Neural cell (in vitro differentiated cells): Measurements from ENCODE around the gene C22orf39. TPM values are rescaled to one million over a fixed set of nuclear protein-coding genes. Genes with fewer than 3 reads are reported as not detected.

ENCODE experiments used
- H2AFZ ChIP-seq: fragments of 200-600, 300-800 bp; sonication (generic), shearing (Covaris generic); 2 replicates; pipeline ENCODE4 v1.6.0; 2014; ENCODE audit warnings: low read depth, mild to moderate bottlenecking, antibody characterized with exemption, low read length, moderate library complexity
- H3F3A ChIP-seq: fragments of 200-600 bp; shearing (Covaris generic); 2 replicates; pipeline ENCODE4 v1.6.1; 2016; ENCODE audit warnings: mild to moderate bottlenecking, moderate library complexity, mixed read lengths, antibody characterized with exemption, low read length; ENCODE audit not compliant: insufficient read depth, poor library complexity, severe bottlenecking
- H3K27ac ChIP-seq: fragments of 200-600, 300-800 bp; sonication (generic), shearing (Covaris generic); 2 replicates; pipeline ENCODE4 v1.5.1; 2014; ENCODE audit warnings: mild to moderate bottlenecking, low read length, moderate library complexity
- H3K27me3 ChIP-seq: fragments of 300-800, 200-600 bp; sonication (generic), shearing (Covaris generic); 2 replicates; pipeline ENCODE4 v1.6.0; 2014; ENCODE audit warnings: mild to moderate bottlenecking, low read depth, low read length, moderate library complexity; ENCODE audit not compliant: insufficient read depth
- H3K36me3 ChIP-seq: fragments of 300-800, 200-600 bp; sonication (generic), shearing (Covaris generic); 2 replicates; pipeline ENCODE4 v1.5.1; 2014; ENCODE audit warnings: mild to moderate bottlenecking, antibody characterized with exemption, low read length, moderate library complexity; ENCODE audit not compliant: insufficient read depth
- H3K4me2 ChIP-seq: fragments of 300-800, 200-600 bp; sonication (generic), shearing (Covaris generic); 2 replicates; pipeline ENCODE4 v1.6.0; 2014; ENCODE audit warnings: mild to moderate bottlenecking, low read length
- H3K4me3 ChIP-seq: fragments of 300-800, 200-600 bp; sonication (generic), shearing (Covaris generic); 2 replicates; pipeline ENCODE4 v1.5.1; 2014; ENCODE audit warnings: mild to moderate bottlenecking, low read length, moderate library complexity
- H3K79me2 ChIP-seq: fragments of 200-600 bp; shearing (Covaris generic); replicated peaks from 2 replicates; pipeline ENCODE4 v1.6.0; 2014; ENCODE audit warnings: mild to moderate bottlenecking, low read length, moderate library complexity; ENCODE audit not compliant: insufficient read depth
- H3K9ac ChIP-seq: fragments of 300-800, 200-600 bp; sonication (generic), shearing (Covaris generic); 2 replicates; pipeline ENCODE4 v1.6.1; 2016; ENCODE audit warnings: mild to moderate bottlenecking, low read length, mixed read lengths
- H3K9me2 ChIP-seq: fragments of 200-600 bp; shearing (Covaris generic); 2 replicates; pipeline ENCODE4 v1.6.1; 2016; ENCODE audit warnings: mild to moderate bottlenecking, low read length, mixed read lengths; ENCODE audit not compliant: insufficient read depth
- H3K9me3 ChIP-seq: fragments of 200-600, 300-800 bp; sonication (generic), shearing (Covaris generic); 2 replicates; pipeline ENCODE4 v1.6.1; 2016; ENCODE audit warnings: mild to moderate bottlenecking, mixed run types, low read length, moderate library complexity, mixed read lengths
- H4K20me1 ChIP-seq: fragments of 200-600 bp; shearing (Covaris generic); 2 replicates; pipeline ENCODE4 v1.6.1; 2016; ENCODE audit warnings: mild to moderate bottlenecking, mixed run types; ENCODE audit not compliant: insufficient read depth
- EZH2 ChIP-seq: fragments of 200-600, 300-800 bp; shearing (Covaris generic), sonication (generic); IDR thresholded peaks from 2 replicates; pipeline ENCODE4 v1.6.1; 2014; ENCODE audit warnings: antibody characterized with exemption, low read length, borderline replicate concordance, mild to moderate bottlenecking; ENCODE audit not compliant: insufficient read depth, poor library complexity, severe bottlenecking
- MXI1 ChIP-seq: fragments of 450-650 bp; conservative IDR thresholded peaks from 2 replicates; pipeline ENCODE4 v1.6.1; 2014; ENCODE audit warnings: antibody characterized with exemption, mild to moderate bottlenecking; ENCODE audit not compliant: poor library complexity, severe bottlenecking
- POLR2AphosphoS5 ChIP-seq: IDR thresholded peaks from 2 replicates; pipeline ENCODE4 v1.6.1; 2012
- RAD21 ChIP-seq: fragments of 450-650 bp; conservative IDR thresholded peaks from 2 replicates; pipeline ENCODE4 v1.6.1; 2014; ENCODE audit warnings: antibody characterized with exemption, mild to moderate bottlenecking, moderate library complexity
- TAF1 ChIP-seq: IDR thresholded peaks from 2 replicates; pipeline ENCODE4 v1.6.1; 2012; ENCODE audit warnings: low read depth
- polyA plus RNA-seq: library from polyadenylated mRNA; depleted of rRNA; stranded (reverse); fragments of >200 nt; gene quantifications from 2 replicates; pipeline ENCODE4 v1.2.3, GENCODE V29; 2014
- TF ChIP-seq, protein P1 (sequence below): fragments of 450-650 bp; IDR thresholded peaks from 2 replicates; pipeline ENCODE4 v1.5.1; 2014; ENCODE audit warnings: antibody characterized with exemption, mild to moderate bottlenecking, moderate library complexity; ENCODE audit not compliant: poor library complexity, severe bottlenecking
- TF ChIP-seq, protein P2 (sequence below): IDR thresholded peaks from 2 replicates; pipeline ENCODE4 v1.6.1; 2012; ENCODE audit warnings: borderline replicate concordance

The C22orf39 gene
- polyA plus RNA-seq, 1 donor from 2014 or later, result 94.9 TPM

DNA sequence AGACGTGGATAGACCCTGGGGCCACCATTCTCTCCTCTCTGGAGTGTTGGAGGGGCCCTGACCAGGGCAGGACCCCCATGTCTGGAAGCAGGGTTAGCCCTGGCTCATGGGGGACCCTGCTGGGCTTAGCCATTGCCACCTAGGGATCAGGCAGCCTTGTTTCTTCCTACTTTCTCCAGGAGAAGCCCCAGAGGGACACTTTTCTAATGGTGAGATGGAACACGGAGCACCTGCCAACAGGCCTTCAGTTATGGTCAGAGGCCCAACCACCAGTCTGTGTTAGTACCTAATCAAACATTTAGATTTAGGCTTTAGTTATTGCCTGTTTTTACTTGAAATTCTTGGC lies 1.9 kb upstream of the C22orf39 start:
- H3K4me3 ChIP-seq, result peak overlapping the region; percentile 98
- H3K27ac ChIP-seq, result no peak overlapping the region
- H3K36me3 ChIP-seq, result no peaks in the 10 kb centered on the region
- no peak overlapping the region for H3K4me2 ChIP-seq
- no peak overlapping the region for H3K9ac ChIP-seq
- H3K9me2 ChIP-seq, result no peaks in the 10 kb centered on the region
- H2AFZ ChIP-seq, result no peak overlapping the region
- H3K27me3 ChIP-seq, result no peaks in the 10 kb centered on the region
- no peaks in the 10 kb centered on the region for H4K20me1 ChIP-seq
- no peak for TF ChIP-seq TAF1
- H3K79me2 ChIP-seq, result peaks cover 37% of the 10 kb centered on the region
- no peaks in the 10 kb centered on the region for H3K9me3 ChIP-seq
- H3F3A ChIP-seq, result no peaks in the 10 kb centered on the region

DNA sequence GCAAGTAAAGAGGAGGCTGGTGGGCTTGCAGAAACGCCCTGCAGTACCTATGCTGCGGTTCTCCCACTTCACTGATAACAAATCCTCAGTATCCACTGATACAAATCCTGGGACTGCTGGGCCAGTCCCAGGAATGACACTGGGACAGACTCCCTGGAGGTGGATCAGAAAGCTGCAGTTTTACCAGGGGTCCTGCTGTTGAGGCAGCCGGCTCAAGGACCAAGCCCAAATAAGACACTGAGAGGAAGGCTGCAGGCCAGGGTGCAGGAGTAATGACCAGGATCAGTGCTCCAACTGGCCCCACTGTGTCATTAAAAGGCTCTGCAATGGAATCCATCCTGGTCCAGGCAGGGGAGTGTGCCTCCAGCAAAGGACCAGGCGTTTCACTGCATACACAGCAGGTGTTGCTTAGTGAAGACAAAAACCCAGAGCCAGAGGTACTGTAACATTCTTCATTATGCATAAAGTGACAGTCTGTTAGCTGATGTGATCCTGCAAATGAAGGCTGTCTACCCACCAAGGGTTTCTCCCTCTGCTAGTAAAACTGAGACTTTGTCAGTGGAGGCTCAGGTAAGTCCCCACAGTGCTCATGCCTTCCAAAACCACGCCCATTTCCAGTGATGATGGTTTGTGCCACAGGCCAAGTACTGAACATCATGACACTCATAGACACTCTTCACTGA lies 1.4 kb upstream of the C22orf39 start:
- Histone ChIP-seq H3K4me2 (peak overlapping the region; percentile 100), H3K27ac (peak overlapping the region; percentile 88)

More for the DNA sequence above, 1.4 kb upstream of the C22orf39 start:
- TF ChIP-seq, protein P1, sequence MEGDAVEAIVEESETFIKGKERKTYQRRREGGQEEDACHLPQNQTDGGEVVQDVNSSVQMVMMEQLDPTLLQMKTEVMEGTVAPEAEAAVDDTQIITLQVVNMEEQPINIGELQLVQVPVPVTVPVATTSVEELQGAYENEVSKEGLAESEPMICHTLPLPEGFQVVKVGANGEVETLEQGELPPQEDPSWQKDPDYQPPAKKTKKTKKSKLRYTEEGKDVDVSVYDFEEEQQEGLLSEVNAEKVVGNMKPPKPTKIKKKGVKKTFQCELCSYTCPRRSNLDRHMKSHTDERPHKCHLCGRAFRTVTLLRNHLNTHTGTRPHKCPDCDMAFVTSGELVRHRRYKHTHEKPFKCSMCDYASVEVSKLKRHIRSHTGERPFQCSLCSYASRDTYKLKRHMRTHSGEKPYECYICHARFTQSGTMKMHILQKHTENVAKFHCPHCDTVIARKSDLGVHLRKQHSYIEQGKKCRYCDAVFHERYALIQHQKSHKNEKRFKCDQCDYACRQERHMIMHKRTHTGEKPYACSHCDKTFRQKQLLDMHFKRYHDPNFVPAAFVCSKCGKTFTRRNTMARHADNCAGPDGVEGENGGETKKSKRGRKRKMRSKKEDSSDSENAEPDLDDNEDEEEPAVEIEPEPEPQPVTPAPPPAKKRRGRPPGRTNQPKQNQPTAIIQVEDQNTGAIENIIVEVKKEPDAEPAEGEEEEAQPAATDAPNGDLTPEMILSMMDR, result no peak
- TF ChIP-seq RAD21, result no peak
- TF ChIP-seq POLR2AphosphoS5, result no peak
- TF ChIP-seq TAF1, result no peak
- TF ChIP-seq, protein P2, sequence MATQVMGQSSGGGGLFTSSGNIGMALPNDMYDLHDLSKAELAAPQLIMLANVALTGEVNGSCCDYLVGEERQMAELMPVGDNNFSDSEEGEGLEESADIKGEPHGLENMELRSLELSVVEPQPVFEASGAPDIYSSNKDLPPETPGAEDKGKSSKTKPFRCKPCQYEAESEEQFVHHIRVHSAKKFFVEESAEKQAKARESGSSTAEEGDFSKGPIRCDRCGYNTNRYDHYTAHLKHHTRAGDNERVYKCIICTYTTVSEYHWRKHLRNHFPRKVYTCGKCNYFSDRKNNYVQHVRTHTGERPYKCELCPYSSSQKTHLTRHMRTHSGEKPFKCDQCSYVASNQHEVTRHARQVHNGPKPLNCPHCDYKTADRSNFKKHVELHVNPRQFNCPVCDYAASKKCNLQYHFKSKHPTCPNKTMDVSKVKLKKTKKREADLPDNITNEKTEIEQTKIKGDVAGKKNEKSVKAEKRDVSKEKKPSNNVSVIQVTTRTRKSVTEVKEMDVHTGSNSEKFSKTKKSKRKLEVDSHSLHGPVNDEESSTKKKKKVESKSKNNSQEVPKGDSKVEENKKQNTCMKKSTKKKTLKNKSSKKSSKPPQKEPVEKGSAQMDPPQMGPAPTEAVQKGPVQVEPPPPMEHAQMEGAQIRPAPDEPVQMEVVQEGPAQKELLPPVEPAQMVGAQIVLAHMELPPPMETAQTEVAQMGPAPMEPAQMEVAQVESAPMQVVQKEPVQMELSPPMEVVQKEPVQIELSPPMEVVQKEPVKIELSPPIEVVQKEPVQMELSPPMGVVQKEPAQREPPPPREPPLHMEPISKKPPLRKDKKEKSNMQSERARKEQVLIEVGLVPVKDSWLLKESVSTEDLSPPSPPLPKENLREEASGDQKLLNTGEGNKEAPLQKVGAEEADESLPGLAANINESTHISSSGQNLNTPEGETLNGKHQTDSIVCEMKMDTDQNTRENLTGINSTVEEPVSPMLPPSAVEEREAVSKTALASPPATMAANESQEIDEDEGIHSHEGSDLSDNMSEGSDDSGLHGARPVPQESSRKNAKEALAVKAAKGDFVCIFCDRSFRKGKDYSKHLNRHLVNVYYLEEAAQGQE, result no peak
- TF ChIP-seq MXI1, result no peak
- TF ChIP-seq EZH2, result no peak
- no peaks in the 10 kb centered on the region for H3K9me3 ChIP-seq
- H3K27me3 ChIP-seq, result no peaks in the 10 kb centered on the region
- H4K20me1 ChIP-seq, result no peaks in the 10 kb centered on the region
- H3K79me2 ChIP-seq, result peaks cover 43% of the 10 kb centered on the region
- H3K36me3 ChIP-seq, result peaks cover 5% of the 10 kb centered on the region
- peak overlapping the region; percentile 84 for H3K9ac ChIP-seq
- no peaks in the 10 kb centered on the region for H3F3A ChIP-seq
- peak overlapping the region; percentile 98 for H3K4me3 ChIP-seq
- no peaks in the 10 kb centered on the region for H3K9me2 ChIP-seq
- no peak overlapping the region for H2AFZ ChIP-seq
